HG02981 (cell line): ENCODE data around the gene ELMO1.

Experiments
- ATAC-seq: cut with Tn5 transposase; IDR thresholded peaks from one replicate; pipeline ENCODE4 v1.9.1; 2021; ENCODE audit warnings: mild to moderate bottlenecking, moderate library complexity; ENCODE audit not compliant: unreplicated experiment

ELMO1 gene

DNA sequence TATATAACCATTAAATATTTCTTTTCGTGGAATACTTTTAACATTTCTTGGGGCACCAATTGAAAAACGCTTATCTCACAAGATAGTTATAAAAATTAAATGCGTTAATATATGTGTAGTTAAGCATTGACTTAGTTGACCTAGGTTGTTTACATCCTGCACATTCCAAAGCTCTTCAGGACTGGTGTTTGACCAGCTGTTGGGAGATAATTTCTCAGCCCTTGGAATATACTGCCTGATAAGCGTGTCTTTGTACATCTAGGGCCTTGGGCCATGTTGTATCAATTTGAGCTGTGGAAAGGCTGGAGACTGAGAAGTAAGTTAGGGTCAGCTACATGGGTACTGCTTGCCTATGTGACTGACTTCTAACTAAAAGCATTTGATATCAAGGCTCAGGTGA, 634.4 kb downstream of the ELMO1 start:
- no peak for ATAC-seq

DNA sequence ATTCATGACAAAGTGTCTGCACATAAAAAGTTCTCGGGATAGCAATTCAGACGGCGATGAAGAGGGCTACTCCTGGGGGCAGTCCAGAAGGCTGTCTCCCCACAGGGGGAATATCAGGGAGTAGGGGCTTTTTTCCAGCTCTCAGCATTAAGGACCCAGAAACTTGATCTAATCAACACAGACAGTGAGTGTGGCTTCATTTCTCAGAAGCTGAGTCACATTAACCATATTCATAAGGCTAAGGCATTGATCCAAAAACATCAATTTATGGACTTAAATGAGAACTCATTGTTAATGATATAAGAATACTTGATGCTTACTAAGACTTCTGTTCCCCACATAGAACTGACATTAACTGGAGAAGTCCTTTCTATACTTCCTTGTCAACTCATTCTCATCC, 636.9 kb downstream of the ELMO1 start:
- no peak for ATAC-seq

DNA sequence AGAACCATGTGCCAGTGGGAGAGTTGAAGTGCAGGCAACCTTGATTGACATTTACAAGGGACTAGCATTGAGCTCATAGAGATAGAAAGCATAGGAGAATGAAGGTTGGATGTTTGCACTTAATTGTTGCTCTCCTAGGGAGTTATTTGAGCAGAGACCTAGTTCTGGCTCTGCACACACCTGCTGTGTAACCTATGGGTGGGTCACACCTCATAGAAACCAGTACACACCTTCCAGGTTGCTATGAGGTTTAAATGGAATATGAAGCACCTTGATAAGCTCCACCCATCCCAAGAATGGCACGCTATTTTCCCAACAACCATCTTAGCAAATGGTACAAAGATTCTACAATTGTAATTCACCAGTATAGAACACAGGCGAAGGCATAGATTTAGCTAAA, 638.2 kb downstream of the ELMO1 start:
- ATAC-seq, result no peak

- ATAC-seq, result no peak
Measured at GRCh38 chr7:36810032-36810431, 638.6 kb downstream of the ELMO1 start.

- ATAC-seq, result no peak
Measured at GRCh38 chr7:36809510-36809909, 639.2 kb downstream of the ELMO1 start.

GRCh38 chr7:36809086-36809485, 639.6 kb downstream of the ELMO1 start:
- no peak for ATAC-seq

GRCh38 chr7:36806891-36807290, 641.8 kb downstream of the ELMO1 start:
- no peak for ATAC-seq
